Measurements from ENCODE around the gene MAD2L2. TPM values are rescaled to one million over a fixed set of nuclear protein-coding genes. Genes with fewer than 3 reads are reported as not detected.

Gene MAD2L2
- polyA plus RNA-seq, 3 donors: 50.4 to 71.3 (median 57.8) TPM

GRCh38 chr1:11693024-11693590, 12.2 kb upstream of the MAD2L2 start:
- Histone ChIP-seq H3K79me2 (ENCODE audit: insufficient read depth, low read length) (no peaks in the 10 kb centered on the region), H3K9ac (ENCODE audit: insufficient read depth, low read length, poor library complexity, severe bottlenecking) (no peak overlapping the region), H3K9me3 (replicated peaks in 1 of 2; ENCODE audit: control insufficient read depth in 1 of 2, insufficient read depth in 1 of 2, low read length in 2 of 2) (peaks cover 0 to 11% of the 10 kb centered on the region in 2 donors), H3K27ac (ENCODE audit: low read depth in 1 of 2, low read length in 2 of 2) (no peak overlapping the region), H3K4me3 (replicated peaks in 1 of 3; ENCODE audit: low read depth in 2 of 3, low read length in 3 of 3) (no peak overlapping the region), H3K4me1 (ENCODE audit: control insufficient read depth in 1 of 2, insufficient read depth in 2 of 2, low read length in 2 of 2) (peaks cover 5 to 11% of the 10 kb centered on the region in 2 donors), H3K27me3 (ENCODE audit: control insufficient read depth in 2 of 2, insufficient read depth in 2 of 2, low read length in 2 of 2) (peaks cover 41 to 59% of the 10 kb centered on the region in 2 donors), H3K36me3 (replicated peaks in 1 of 2; ENCODE audit: control insufficient read depth in 1 of 2, insufficient read depth in 2 of 2, low read length in 2 of 2) (no peaks in the 10 kb centered on the region), H3K4me2 (replicated peaks; ENCODE audit: extremely low read depth, low read length, poor library complexity, severe bottlenecking) (no peak overlapping the region), H2AFZ (ENCODE audit: insufficient read depth, low read depth, low read length, poor library complexity, severe bottlenecking) (no peak overlapping the region), H4K20me1 (ENCODE audit: insufficient read depth, low read length) (no peaks in the 10 kb centered on the region)
- H3K4me1 Mint-ChIP-seq: peaks cover 23% of the 10 kb centered on the region
- peaks cover 2 to 6% of the 10 kb centered on the region in 2 donors for H3K36me3 Mint-ChIP-seq
- H3K27ac Mint-ChIP-seq: peak overlapping the region in 2 of 7 donors; percentile 0 to 57
- intact Hi-C loops (cut with micrococcal nuclease): no loop called here
- WGBS (ENCODE audit: insufficient coverage): 0% methylated on average over 3 of the region's 6 CpGs
- DNase-seq: peak; percentile 60 to 77 (median 68)
- peaks cover 0 to 17% (median 7%) of the 10 kb centered on the region in 7 donors for H3K9me3 Mint-ChIP-seq
- peaks cover 55 to 82% (median 71%) of the 10 kb centered on the region in 3 donors for H3K27me3 Mint-ChIP-seq (ENCODE audit: low read depth in 3 of 3)
- no peak for TF ChIP-seq CTCF (IDR thresholded peaks at IDR 0.05)
- H3K4me3 Mint-ChIP-seq: peak overlapping the region in 1 of 2 donors; percentile 83

GRCh38 chr1:11691928-11692711, 11.2 kb upstream of the MAD2L2 start:
- H3K9ac ChIP-seq (ENCODE audit: insufficient read depth, low read length, poor library complexity, severe bottlenecking): no peak overlapping the region

More at GRCh38 chr1:11691928-11692711, 11.2 kb upstream of the MAD2L2 start:
- peak overlapping the region in 1 of 7 donors; percentile 42 for H3K27ac Mint-ChIP-seq
- H3K27ac ChIP-seq (ENCODE audit: low read depth in 1 of 2, low read length in 2 of 2): no peak overlapping the region
- no peaks in the 10 kb centered on the region for H4K20me1 ChIP-seq (ENCODE audit: insufficient read depth, low read length)
- peaks cover 5 to 11% of the 10 kb centered on the region in 2 donors for H3K4me1 ChIP-seq (ENCODE audit: control insufficient read depth in 1 of 2, insufficient read depth in 2 of 2, low read length in 2 of 2)
- peaks cover 58 to 83% (median 71%) of the 10 kb centered on the region in 3 donors for H3K27me3 Mint-ChIP-seq (ENCODE audit: low read depth in 3 of 3)
- H3K4me2 ChIP-seq (replicated peaks; ENCODE audit: extremely low read depth, low read length, poor library complexity, severe bottlenecking): no peak overlapping the region
- no peaks in the 10 kb centered on the region for H3K79me2 ChIP-seq (ENCODE audit: insufficient read depth, low read length)
- DNase-seq: no peak
- H3K36me3 Mint-ChIP-seq: peaks cover 2 to 6% of the 10 kb centered on the region in 2 donors
- no peak overlapping the region for H2AFZ ChIP-seq (ENCODE audit: insufficient read depth, low read depth, low read length, poor library complexity, severe bottlenecking)
- peaks cover 0 to 17% (median 7%) of the 10 kb centered on the region in 7 donors for H3K9me3 Mint-ChIP-seq
- H3K27me3 ChIP-seq (ENCODE audit: control insufficient read depth in 2 of 2, insufficient read depth in 2 of 2, low read length in 2 of 2): peaks cover 41 to 63% of the 10 kb centered on the region in 2 donors
- no peaks in the 10 kb centered on the region for H3K36me3 ChIP-seq (replicated peaks in 1 of 2; ENCODE audit: control insufficient read depth in 1 of 2, insufficient read depth in 2 of 2, low read length in 2 of 2)
- peak overlapping the region in 1 of 2 donors; percentile 86 for H3K4me3 Mint-ChIP-seq
- peaks cover 23% of the 10 kb centered on the region for H3K4me1 Mint-ChIP-seq
- H3K4me3 ChIP-seq (replicated peaks in 1 of 3; ENCODE audit: low read depth in 2 of 3, low read length in 3 of 3): no peak overlapping the region
- TF ChIP-seq CTCF (IDR thresholded peaks at IDR 0.05): no peak
- peaks cover 0 to 11% of the 10 kb centered on the region in 2 donors for H3K9me3 ChIP-seq (replicated peaks in 1 of 2; ENCODE audit: control insufficient read depth in 1 of 2, insufficient read depth in 1 of 2, low read length in 2 of 2)
- intact Hi-C loops (cut with micrococcal nuclease): no loop called here
- 5% methylated on average over 56 of the region's 64 CpGs for WGBS (ENCODE audit: insufficient coverage)
